Neural cell (in vitro differentiated cells): ENCODE data around the gene SULT4A1. TPM values are rescaled to one million over a fixed set of nuclear protein-coding genes. Genes with fewer than 3 reads are reported as not detected.

Source experiments
- H2AFZ ChIP-seq: fragments of 200-600, 300-800 bp; sonication (generic), shearing (Covaris generic); 2 replicates; pipeline ENCODE4 v1.6.0; 2014; ENCODE audit warnings: low read depth, mild to moderate bottlenecking, antibody characterized with exemption, low read length, moderate library complexity
- H3F3A ChIP-seq: fragments of 200-600 bp; shearing (Covaris generic); 2 replicates; pipeline ENCODE4 v1.6.1; 2016; ENCODE audit warnings: mild to moderate bottlenecking, moderate library complexity, mixed read lengths, antibody characterized with exemption, low read length; ENCODE audit not compliant: insufficient read depth, poor library complexity, severe bottlenecking
- H3K27ac ChIP-seq: fragments of 200-600, 300-800 bp; sonication (generic), shearing (Covaris generic); 2 replicates; pipeline ENCODE4 v1.5.1; 2014; ENCODE audit warnings: mild to moderate bottlenecking, low read length, moderate library complexity
- H3K27me3 ChIP-seq: fragments of 300-800, 200-600 bp; sonication (generic), shearing (Covaris generic); 2 replicates; pipeline ENCODE4 v1.6.0; 2014; ENCODE audit warnings: mild to moderate bottlenecking, low read depth, low read length, moderate library complexity; ENCODE audit not compliant: insufficient read depth
- H3K36me3 ChIP-seq: fragments of 300-800, 200-600 bp; sonication (generic), shearing (Covaris generic); 2 replicates; pipeline ENCODE4 v1.5.1; 2014; ENCODE audit warnings: mild to moderate bottlenecking, antibody characterized with exemption, low read length, moderate library complexity; ENCODE audit not compliant: insufficient read depth
- H3K4me2 ChIP-seq: fragments of 300-800, 200-600 bp; sonication (generic), shearing (Covaris generic); 2 replicates; pipeline ENCODE4 v1.6.0; 2014; ENCODE audit warnings: mild to moderate bottlenecking, low read length
- H3K4me3 ChIP-seq: fragments of 300-800, 200-600 bp; sonication (generic), shearing (Covaris generic); 2 replicates; pipeline ENCODE4 v1.5.1; 2014; ENCODE audit warnings: mild to moderate bottlenecking, low read length, moderate library complexity
- H3K79me2 ChIP-seq: fragments of 200-600 bp; shearing (Covaris generic); replicated peaks from 2 replicates; pipeline ENCODE4 v1.6.0; 2014; ENCODE audit warnings: mild to moderate bottlenecking, low read length, moderate library complexity; ENCODE audit not compliant: insufficient read depth
- H3K9ac ChIP-seq: fragments of 300-800, 200-600 bp; sonication (generic), shearing (Covaris generic); 2 replicates; pipeline ENCODE4 v1.6.1; 2016; ENCODE audit warnings: mild to moderate bottlenecking, low read length, mixed read lengths
- H3K9me2 ChIP-seq: fragments of 200-600 bp; shearing (Covaris generic); 2 replicates; pipeline ENCODE4 v1.6.1; 2016; ENCODE audit warnings: mild to moderate bottlenecking, low read length, mixed read lengths; ENCODE audit not compliant: insufficient read depth
- H3K9me3 ChIP-seq: fragments of 200-600, 300-800 bp; sonication (generic), shearing (Covaris generic); 2 replicates; pipeline ENCODE4 v1.6.1; 2016; ENCODE audit warnings: mild to moderate bottlenecking, mixed run types, low read length, moderate library complexity, mixed read lengths
- H4K20me1 ChIP-seq: fragments of 200-600 bp; shearing (Covaris generic); 2 replicates; pipeline ENCODE4 v1.6.1; 2016; ENCODE audit warnings: mild to moderate bottlenecking, mixed run types; ENCODE audit not compliant: insufficient read depth
- EP300 ChIP-seq: fragments of 450-650 bp; conservative IDR thresholded peaks from 2 replicates; pipeline ENCODE4 v1.6.1; 2014; ENCODE audit warnings: antibody characterized with exemption, mild to moderate bottlenecking, moderate library complexity; ENCODE audit not compliant: poor library complexity, severe bottlenecking
- EZH2 ChIP-seq: fragments of 200-600, 300-800 bp; shearing (Covaris generic), sonication (generic); IDR thresholded peaks from 2 replicates; pipeline ENCODE4 v1.6.1; 2014; ENCODE audit warnings: antibody characterized with exemption, low read length, borderline replicate concordance, mild to moderate bottlenecking; ENCODE audit not compliant: insufficient read depth, poor library complexity, severe bottlenecking
- MXI1 ChIP-seq: fragments of 450-650 bp; conservative IDR thresholded peaks from 2 replicates; pipeline ENCODE4 v1.6.1; 2014; ENCODE audit warnings: antibody characterized with exemption, mild to moderate bottlenecking; ENCODE audit not compliant: poor library complexity, severe bottlenecking
- RAD21 ChIP-seq: fragments of 450-650 bp; conservative IDR thresholded peaks from 2 replicates; pipeline ENCODE4 v1.6.1; 2014; ENCODE audit warnings: antibody characterized with exemption, mild to moderate bottlenecking, moderate library complexity
- SMC3 ChIP-seq: fragments of 450-650 bp; conservative IDR thresholded peaks from 2 replicates; pipeline ENCODE4 v1.6.1; 2014; ENCODE audit warnings: antibody characterized with exemption, mild to moderate bottlenecking, moderate library complexity; ENCODE audit not compliant: poor library complexity
- TAF1 ChIP-seq: IDR thresholded peaks from 2 replicates; pipeline ENCODE4 v1.6.1; 2012; ENCODE audit warnings: low read depth
- polyA plus RNA-seq: library from polyadenylated mRNA; depleted of rRNA; stranded (reverse); fragments of >200 nt; gene quantifications from 2 replicates; pipeline ENCODE4 v1.2.3, GENCODE V29; 2014
- small RNA-seq, 3 experiments: library from RNA; depleted of rRNA; stranded (forward); fragments of <200 nt; gene quantifications; one replicate each; pipeline ENCODE3, GENCODE V24; 2012
- TF ChIP-seq, protein P1 (sequence below): IDR thresholded peaks from 2 replicates; pipeline ENCODE4 v1.6.1; 2012; ENCODE audit warnings: borderline replicate concordance

The SULT4A1 gene
- polyA plus RNA-seq, 1 donor from 2014 or later: 182 TPM

DNA sequence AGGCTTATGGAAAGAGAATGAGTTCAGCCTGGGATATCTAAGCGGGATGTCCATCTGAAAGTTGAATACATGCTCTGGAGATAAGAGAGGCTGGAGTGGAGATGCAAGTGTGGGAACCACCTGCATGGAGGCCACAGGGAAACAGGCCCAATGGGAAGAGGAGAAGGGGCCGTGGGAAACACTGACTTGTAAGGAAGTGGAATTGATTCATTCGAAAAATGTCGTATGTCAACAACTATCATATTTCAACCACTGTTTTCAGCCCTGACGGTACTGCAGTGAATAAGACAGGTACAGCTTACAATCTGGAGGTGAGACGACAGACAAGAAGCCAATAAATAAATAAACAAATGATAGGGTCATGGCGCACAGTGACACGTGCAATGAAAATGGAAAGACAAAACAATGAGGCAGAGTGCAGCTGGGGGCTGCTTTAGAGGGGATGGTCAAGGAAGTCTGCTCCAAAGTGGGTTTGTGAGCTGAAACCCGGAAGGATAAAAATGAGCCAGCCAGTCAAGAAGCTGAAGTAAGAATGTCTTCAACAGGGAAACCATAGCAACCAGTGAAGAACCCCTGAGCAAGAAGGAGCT lies 86.1 kb downstream of the SULT4A1 start:
- H3K4me3 ChIP-seq: no peak overlapping the region
- H3K9me3 ChIP-seq: no peaks in the 10 kb centered on the region
- no peak overlapping the region for H3K27ac ChIP-seq
- H2AFZ ChIP-seq: no peak overlapping the region
- H3K9ac ChIP-seq: no peak overlapping the region
- H4K20me1 ChIP-seq: no peaks in the 10 kb centered on the region
- no peaks in the 10 kb centered on the region for H3K9me2 ChIP-seq
- no peaks in the 10 kb centered on the region for H3F3A ChIP-seq
- no peaks in the 10 kb centered on the region for H3K36me3 ChIP-seq
- H3K27me3 ChIP-seq: no peaks in the 10 kb centered on the region
- TF ChIP-seq TAF1: no peak
- no peak for TF ChIP-seq EP300
- TF ChIP-seq SMC3: no peak
- no peak for TF ChIP-seq EZH2
- TF ChIP-seq RAD21: no peak
- TF ChIP-seq, protein P1, sequence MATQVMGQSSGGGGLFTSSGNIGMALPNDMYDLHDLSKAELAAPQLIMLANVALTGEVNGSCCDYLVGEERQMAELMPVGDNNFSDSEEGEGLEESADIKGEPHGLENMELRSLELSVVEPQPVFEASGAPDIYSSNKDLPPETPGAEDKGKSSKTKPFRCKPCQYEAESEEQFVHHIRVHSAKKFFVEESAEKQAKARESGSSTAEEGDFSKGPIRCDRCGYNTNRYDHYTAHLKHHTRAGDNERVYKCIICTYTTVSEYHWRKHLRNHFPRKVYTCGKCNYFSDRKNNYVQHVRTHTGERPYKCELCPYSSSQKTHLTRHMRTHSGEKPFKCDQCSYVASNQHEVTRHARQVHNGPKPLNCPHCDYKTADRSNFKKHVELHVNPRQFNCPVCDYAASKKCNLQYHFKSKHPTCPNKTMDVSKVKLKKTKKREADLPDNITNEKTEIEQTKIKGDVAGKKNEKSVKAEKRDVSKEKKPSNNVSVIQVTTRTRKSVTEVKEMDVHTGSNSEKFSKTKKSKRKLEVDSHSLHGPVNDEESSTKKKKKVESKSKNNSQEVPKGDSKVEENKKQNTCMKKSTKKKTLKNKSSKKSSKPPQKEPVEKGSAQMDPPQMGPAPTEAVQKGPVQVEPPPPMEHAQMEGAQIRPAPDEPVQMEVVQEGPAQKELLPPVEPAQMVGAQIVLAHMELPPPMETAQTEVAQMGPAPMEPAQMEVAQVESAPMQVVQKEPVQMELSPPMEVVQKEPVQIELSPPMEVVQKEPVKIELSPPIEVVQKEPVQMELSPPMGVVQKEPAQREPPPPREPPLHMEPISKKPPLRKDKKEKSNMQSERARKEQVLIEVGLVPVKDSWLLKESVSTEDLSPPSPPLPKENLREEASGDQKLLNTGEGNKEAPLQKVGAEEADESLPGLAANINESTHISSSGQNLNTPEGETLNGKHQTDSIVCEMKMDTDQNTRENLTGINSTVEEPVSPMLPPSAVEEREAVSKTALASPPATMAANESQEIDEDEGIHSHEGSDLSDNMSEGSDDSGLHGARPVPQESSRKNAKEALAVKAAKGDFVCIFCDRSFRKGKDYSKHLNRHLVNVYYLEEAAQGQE: no peak
- no peak for TF ChIP-seq MXI1
- H3K4me2 ChIP-seq: no peak overlapping the region
- H3K79me2 ChIP-seq: no peaks in the 10 kb centered on the region

Small RNAs within 50 kb of the gene (small RNA-seq; reads per million reads assigned to genes)
- 0 reads per million in 3 experiments for gene HMGN2P9

Other genes with a start within 250 kb of the SULT4A1 start
- gene EFCAB6, start 50.2 kb downstream of the SULT4A1 start, polyA plus RNA-seq: 1.3 and 1.4 TPM in 2 replicates
- gene PNPLA5, start 29.5 kb upstream of the SULT4A1 start, polyA plus RNA-seq: not detected in 2 replicates
- 4.5 and 6.5 TPM in 2 replicates for gene PNPLA3, start 61.3 kb upstream of the SULT4A1 start, polyA plus RNA-seq
- 38.1 and 49.7 TPM in 2 replicates for gene SAMM50, start 92.9 kb upstream of the SULT4A1 start, polyA plus RNA-seq
- 0.18 and 1.2 TPM in 2 replicates for gene PARVB, start 161.8 kb upstream of the SULT4A1 start, polyA plus RNA-seq